ENCODE measurements around the gene ZNF512B.
"Not testable (repeated sequence)": the region's sequence is repeated elsewhere in the genome, so short reads cannot be mapped to it uniquely, and the experiment has no call there.

The ZNF512B gene

GRCh38 chr20:63929473-63929883, 40.3 kb downstream of the ZNF512B start:
- not testable (repeated sequence) for DNase-seq

DNA sequence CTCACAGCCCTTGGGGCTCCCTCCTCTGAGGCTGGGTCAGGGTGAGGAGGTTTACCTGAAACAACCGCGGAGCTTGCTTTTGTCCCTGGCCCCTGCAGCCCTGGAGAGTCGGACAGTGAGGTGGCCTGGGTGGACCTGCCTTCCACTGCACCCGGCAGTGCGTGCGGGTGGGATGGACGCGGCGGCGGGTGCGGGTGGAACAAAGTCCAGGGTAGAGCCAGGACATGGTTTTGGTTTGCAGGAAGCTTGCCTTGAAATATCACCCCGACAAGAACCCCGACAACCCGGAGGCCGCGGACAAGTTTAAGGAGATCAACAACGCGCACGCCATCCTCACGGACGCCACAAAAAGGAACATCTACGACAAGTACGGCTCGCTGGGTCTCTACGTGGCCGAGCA, 40.7 kb downstream of the ZNF512B start:
- DNase-seq: no peak

GRCh38 chr20:63926298-63926697, 43.4 kb downstream of the ZNF512B start:
- DNase-seq: no peak

GRCh38 chr20:63924241-63924640, 45.5 kb downstream of the ZNF512B start:
- no peak for DNase-seq

DNA sequence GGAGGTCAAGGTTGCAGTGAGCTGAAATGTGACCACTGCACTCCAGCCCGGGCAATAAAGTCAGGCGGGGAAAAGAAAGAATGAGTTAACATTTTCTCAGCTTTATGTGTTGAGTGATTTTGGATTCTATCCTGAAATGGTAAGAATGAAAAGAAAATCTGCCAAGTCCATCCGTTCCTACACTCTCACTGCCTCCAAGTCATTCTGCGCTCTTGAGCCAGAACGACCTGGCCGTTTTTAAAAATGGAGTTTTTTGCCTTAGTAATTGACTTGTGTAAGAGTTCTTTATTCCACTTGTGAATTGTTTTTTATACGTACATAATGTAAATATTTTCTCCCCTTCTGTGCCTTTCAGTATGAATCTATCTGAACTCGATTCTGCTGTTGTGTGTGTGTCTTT, 46.1 kb downstream of the ZNF512B start:
- no peak for DNase-seq

- DNase-seq: no peak
Observed at GRCh38 chr20:63920226-63920625, 49.5 kb downstream of the ZNF512B start.

DNA sequence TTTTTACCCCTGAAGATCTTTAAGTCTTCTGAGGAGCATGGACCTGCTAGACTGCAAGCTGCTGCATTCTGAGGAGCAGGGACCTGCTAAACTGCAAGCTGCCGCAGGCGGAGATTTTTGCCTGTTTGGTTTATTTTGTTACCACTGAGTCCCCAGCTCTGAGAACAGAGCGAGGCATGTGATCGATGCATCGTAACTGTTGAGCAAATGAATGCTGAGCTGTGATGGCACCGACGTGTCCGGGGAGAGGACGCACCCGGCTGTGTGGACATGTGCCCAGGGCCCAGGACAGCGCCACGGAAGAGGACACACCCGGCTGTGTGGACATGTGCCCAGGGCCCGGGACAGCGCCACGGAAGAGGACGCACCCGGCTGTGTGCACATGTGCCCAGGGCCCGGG, 50.6 kb downstream of the ZNF512B start:
- no peak for DNase-seq

DNA sequence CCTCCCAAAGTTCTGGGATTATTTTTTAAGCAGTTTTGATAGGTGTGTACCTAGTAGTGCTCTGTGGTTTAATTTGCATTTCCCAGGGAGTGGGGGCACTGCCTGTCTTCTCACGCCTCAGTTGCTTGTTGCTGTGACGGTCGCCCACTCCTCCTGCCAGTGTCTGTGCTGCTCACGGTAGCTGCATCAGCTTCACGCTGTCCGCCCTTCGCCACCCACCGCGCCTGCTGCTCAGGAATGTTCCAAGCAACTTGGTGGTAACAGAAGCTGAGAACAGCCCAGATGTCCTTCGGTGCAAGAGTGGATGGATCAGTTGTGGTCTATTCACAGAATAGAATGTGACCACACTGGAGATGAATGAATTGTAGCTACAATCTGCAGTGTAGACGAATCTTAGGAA, 51.9 kb downstream of the ZNF512B start:
- no peak for DNase-seq

- DNase-seq: not testable (repeated sequence)
Observed at GRCh38 chr20:63916371-63916939, 53.3 kb downstream of the ZNF512B start.

- DNase-seq: no peak
Observed at GRCh38 chr20:63915471-63915870, 54.3 kb downstream of the ZNF512B start.

GRCh38 chr20:63913768-63914167, 56.0 kb downstream of the ZNF512B start:
- DNase-seq: no peak

DNA sequence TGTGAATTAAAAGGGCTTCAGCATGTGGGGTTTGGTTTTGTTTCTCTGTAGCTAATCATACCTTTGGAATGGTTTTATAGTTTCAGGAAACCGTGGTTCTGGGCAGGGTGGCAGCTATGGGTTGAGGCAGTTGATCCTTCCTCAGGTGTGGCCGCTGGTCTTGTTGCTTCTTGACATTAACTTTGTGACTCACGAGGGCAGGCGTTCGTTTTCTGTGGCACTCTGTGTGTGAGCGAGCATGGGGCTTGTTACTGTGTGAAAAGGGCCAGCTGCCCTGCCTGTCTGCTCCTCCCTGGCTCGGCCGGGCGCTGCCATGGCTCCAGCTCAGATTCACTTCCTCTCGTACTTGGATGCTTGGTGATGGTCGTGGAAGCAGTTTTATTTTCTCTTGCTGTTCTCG, 58.6 kb downstream of the ZNF512B start:
- no peak for DNase-seq

DNA sequence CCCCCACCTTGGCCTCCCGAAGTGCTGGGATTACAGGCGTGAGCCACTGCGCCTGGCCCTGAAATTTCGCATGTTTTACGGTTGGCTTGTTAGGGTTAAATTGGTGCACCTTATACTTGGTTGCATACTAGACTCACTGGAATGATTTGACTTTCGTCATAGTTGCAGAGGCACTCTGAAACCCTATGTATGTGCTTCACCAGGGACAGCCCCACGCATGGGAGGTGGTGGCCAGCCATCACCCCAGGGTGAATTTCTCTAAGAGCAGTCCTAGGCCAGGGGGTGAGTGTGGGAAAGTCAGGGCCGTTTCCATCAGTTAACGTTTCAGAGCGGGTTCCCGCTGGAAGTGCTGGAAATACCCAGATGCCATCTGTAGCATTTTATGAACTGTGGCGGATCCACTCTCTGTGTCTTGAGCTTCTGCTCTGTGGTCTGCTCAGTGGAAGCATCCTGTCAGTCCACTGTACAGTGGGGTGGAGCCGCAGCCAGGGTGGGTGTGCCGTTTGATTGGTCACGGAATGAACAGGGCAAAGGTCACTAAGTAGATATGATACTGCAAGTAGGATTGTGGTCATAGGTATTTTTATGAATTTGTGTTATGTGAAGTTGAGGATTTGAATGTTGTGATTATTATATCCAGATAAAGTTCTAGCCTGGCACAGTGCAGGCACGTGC, 61.6 kb downstream of the ZNF512B start:
- DNase-seq: no peak

Data from right forelimb (tissue), 1 donor.